ENCODE results near the gene NPIPB2. TPM values are rescaled to one million over a fixed set of nuclear protein-coding genes. Genes with fewer than 3 reads are reported as not detected.
A peak's percentile ranks its signal among the peaks of the same experiment; 100 is the strongest.

NPIPB2 gene
- total and polyA plus RNA-seq, 2 donors (not counting 1 experiment from before 2014, with no cell fraction given) = 5.4 to 38.1 TPM

- peak overlapping the region; percentile 96 for H3K4me2 ChIP-seq (replicated peaks; ENCODE audit: low read depth, low read length, poor library complexity, severe bottlenecking)
- no peak for ATAC-seq (ENCODE audit: low read depth)
These were observed 35.1 kb upstream of the NPIPB2 start for GRCh38 chr16:11976850-11977375.

More at GRCh38 chr16:11976850-11977375, 35.1 kb upstream of the NPIPB2 start:
- POLR2A ChIA-PET = interaction anchor here (0.5 to 4.0 kb wide), 9 partner anchors 12 to 1039 kb away, joined by 3 to 39 read pairs (median 3); partner anchors contain the start of gene TNFRSF17
- Histone ChIP-seq H3K36me3 (replicated peaks in 1 of 2; ENCODE audit: control extremely low read depth in 1 of 2, control insufficient read depth in 1 of 2, extremely low read depth in 1 of 2, insufficient read depth in 2 of 2, low read length in 1 of 2) (peaks cover 0 to 14% of the 10 kb centered on the region in 2 experiments), H3K4me1 (ENCODE audit: control insufficient read depth in 2 of 2, insufficient read depth in 2 of 2, low read length in 2 of 2) (peaks cover 49 to 58% of the 10 kb centered on the region in 2 donors), H3K4me3 (ENCODE audit: control extremely low read depth in 1 of 5, extremely low read depth in 1 of 5, insufficient read depth in 1 of 5, low read depth in 2 of 5, low read length in 4 of 5) (peak overlapping the region; percentile 75 to 100 (median 84)), H3K27me3 (replicated peaks in 1 of 4; ENCODE audit: control extremely low read depth in 1 of 4, control insufficient read depth in 3 of 4, insufficient read depth in 4 of 4, low read length in 3 of 4) (no peaks in the 10 kb centered on the region), H4K20me1 (ENCODE audit: control insufficient read depth, insufficient read depth, low read length, poor library complexity, severe bottlenecking) (no peaks in the 10 kb centered on the region), H3K27ac (ENCODE audit: low read length in 2 of 2) (peak overlapping the region; percentile 82 to 92), H2AFZ (ENCODE audit: insufficient read depth, low read depth, low read length, poor library complexity, severe bottlenecking) (peak overlapping the region; percentile 93), H3K9ac (ENCODE audit: low read length) (peak overlapping the region; percentile 99), H3K9me3 (ENCODE audit: control extremely low read depth in 1 of 3, control insufficient read depth in 2 of 3, insufficient read depth in 1 of 3, low read length in 2 of 3) (no peaks in the 10 kb centered on the region), H3K79me2 (ENCODE audit: control insufficient read depth, insufficient read depth, low read length) (peaks cover 71% of the 10 kb centered on the region)
- CTCF ChIA-PET = interaction anchor here (0.8 to 5.0 kb wide), 6 partner anchors 10 to 119 kb away, joined by 3 to 23 read pairs (median 4); no protein-coding TSS in a partner anchor
- under 1% methylated on average over 22 of the region's 22 CpGs for WGBS (ENCODE audit: insufficient coverage)
- no peaks in the 10 kb centered on the region for H3K9me3 Mint-ChIP-seq (ENCODE audit: insufficient read depth)
- intact Hi-C loops (cut with micrococcal nuclease) = loop anchor here (1.0 to 2.0 kb wide), 4 partner anchors 11 to 126 kb away; partner anchors contain the start of genes GSPT1 and RSL1D1
- no peak for TF ChIP-seq EZH2 (IDR thresholded peaks at IDR 0.05; ENCODE audit: borderline replicate concordance, insufficient read depth, low read depth, low read length, poor library complexity, severe bottlenecking)
- TF ChIP-seq CTCF (IDR thresholded peaks at IDR 0.05) = no peak
- peaks cover 58% of the 10 kb centered on the region for H3K4me1 Mint-ChIP-seq
- peak overlapping the region; percentile 94 for H3K27ac Mint-ChIP-seq
- H3K27me3 Mint-ChIP-seq = no peaks in the 10 kb centered on the region
- peak overlapping the region; percentile 96 for H3K4me3 Mint-ChIP-seq
- no peak for DNase-seq
